IMR-90 (cell line): ENCODE results near the gene VHLL. TPM values are rescaled to one million over a fixed set of nuclear protein-coding genes. Genes with fewer than 3 reads are reported as not detected.
A peak's percentile ranks its signal among the peaks of the same experiment; 100 is the strongest.
"Not testable (repeated sequence)": the region's sequence is repeated elsewhere in the genome, so short reads cannot be mapped to it uniquely, and the experiment has no call there.

Experiments
- ATAC-seq: fragments of 200-7000 bp; cut with Tn5 transposase; 2 replicates; pipeline ENCODE4 v1.9.1; 2020; ENCODE audit warnings: low read depth, mild to moderate bottlenecking, moderate library complexity
- BruUV-seq: library from RNA; stranded (reverse); fragments of 400-500 nt; replicated peaks from 2 replicates; lab custom pipeline; 2021; lab: Mats Ljungman, UMichigan
- CTCF ChIA-PET: fragments of 300-600 bp; formaldehyde crosslinking; extraction: SDS; loops from one replicate; lab custom pipeline; 2021; ENCODE audit warnings: antibody characterized with exemption; lab: Yijun Ruan, JAX
- POLR2A ChIA-PET: fragments of 300-600 bp; sonication (Branson Sonifier 250); formaldehyde crosslinking; loops from one replicate; lab custom pipeline; 2022; ENCODE audit warnings: antibody characterized with exemption; ENCODE audit not compliant: unreplicated experiment; lab: Charles Lee
- DNase-seq: peaks from one replicate; pipeline ENCODE4 v3.0.0; 2013
- H2AFZ ChIP-seq: replicated peaks from 2 replicates; pipeline ENCODE3; 2013; ENCODE audit warnings: low read length, mild to moderate bottlenecking; ENCODE audit not compliant: poor library complexity
- H2AK5ac ChIP-seq: 2 replicates; pipeline ENCODE4 v1.6.1; 2013; ENCODE audit warnings: low read depth, low read length, inconsistent platforms
- H2AK9ac ChIP-seq: replicated peaks from 2 replicates; pipeline ENCODE3; 2013; ENCODE audit warnings: mild to moderate bottlenecking, low read depth, low read length, moderate library complexity; ENCODE audit not compliant: poor library complexity
- H2BK120ac ChIP-seq: 2 replicates; pipeline ENCODE4 v1.6.1; 2013; ENCODE audit warnings: low read depth, low read length, inconsistent platforms
- H2BK15ac ChIP-seq: 3 replicates; pipeline ENCODE4 v1.6.1; 2013; ENCODE audit warnings: low read depth, low read length, inconsistent platforms
- H2BK20ac ChIP-seq: 2 replicates; pipeline ENCODE4 v1.6.1; 2013; ENCODE audit warnings: low read depth, mild to moderate bottlenecking, inconsistent platforms, low read length, moderate library complexity
- H2BK5ac ChIP-seq: 2 replicates; pipeline ENCODE4 v1.6.1; 2013; ENCODE audit warnings: mild to moderate bottlenecking, low read depth, low read length, inconsistent platforms; ENCODE audit not compliant: poor library complexity, severe bottlenecking
- H3K14ac ChIP-seq: replicated peaks from 2 replicates; pipeline ENCODE4 v1.6.1; 2013; ENCODE audit warnings: low read depth, low read length, inconsistent platforms
- H3K18ac ChIP-seq: 2 replicates; pipeline ENCODE4 v1.6.1; 2013; ENCODE audit warnings: low read depth, low read length, control low read depth
- H3K23ac ChIP-seq: 2 replicates; pipeline ENCODE4 v1.6.1; 2013; ENCODE audit warnings: low read depth, low read length, inconsistent platforms
- H3K27ac ChIP-seq: 2 replicates; pipeline ENCODE4 v1.5.1; 2013; ENCODE audit warnings: mild to moderate bottlenecking, control low read depth, low read length; ENCODE audit not compliant: insufficient read depth
- H3K27me3 ChIP-seq: 2 replicates; pipeline ENCODE4 v1.6.1; 2013; ENCODE audit warnings: low read length; ENCODE audit not compliant: control insufficient read depth, insufficient read depth
- H3K36me3 ChIP-seq: 2 replicates; pipeline ENCODE4 v1.6.1; 2013; ENCODE audit warnings: low read length, mixed read lengths; ENCODE audit not compliant: control insufficient read depth, insufficient read depth
- H3K4ac ChIP-seq: 2 replicates; pipeline ENCODE4 v1.6.1; 2013; ENCODE audit warnings: low read depth, low read length, inconsistent platforms
- H3K4me1 ChIP-seq: 2 replicates; pipeline ENCODE4 v1.6.1; 2013; ENCODE audit warnings: low read length, mixed read lengths; ENCODE audit not compliant: control insufficient read depth, insufficient read depth
- H3K4me2 ChIP-seq: 2 replicates; pipeline ENCODE4 v1.6.1; 2013; ENCODE audit warnings: low read depth, mild to moderate bottlenecking, control low read depth, low read length, moderate library complexity
- H3K4me3 ChIP-seq: 2 replicates; pipeline ENCODE4 v1.5.1; 2013; ENCODE audit warnings: low read depth, mild to moderate bottlenecking, control low read depth, low read length, moderate library complexity; ENCODE audit not compliant: insufficient read depth
- H3K56ac ChIP-seq: 2 replicates; pipeline ENCODE4 v1.6.1; 2013; ENCODE audit warnings: low read length, inconsistent platforms; ENCODE audit not compliant: insufficient read depth; ENCODE audit errors: extremely low read depth
- H3K79me1 ChIP-seq, 2 experiments: 2 replicates each; pipeline ENCODE4 v1.6.1; 2013; ENCODE audit warnings: low read length in 2 of 2, inconsistent platforms in 1 of 2, low read depth in 1 of 2
- H3K9ac ChIP-seq: 2 replicates; pipeline ENCODE4 v1.6.1; 2013; ENCODE audit warnings: low read depth, low read length, control low read depth
- H3K9me1 ChIP-seq: 2 replicates; pipeline ENCODE4 v1.6.1; 2013; ENCODE audit warnings: low read length, inconsistent platforms; ENCODE audit not compliant: insufficient read depth
- H3K9me3 ChIP-seq: 2 replicates; pipeline ENCODE4 v1.6.1; 2013; ENCODE audit warnings: low read length; ENCODE audit not compliant: control insufficient read depth, insufficient read depth
- H4K20me1 ChIP-seq: 2 replicates; pipeline ENCODE4 v1.6.1; 2013; ENCODE audit warnings: low read length, inconsistent platforms; ENCODE audit not compliant: insufficient read depth
- H4K5ac ChIP-seq: 2 replicates; pipeline ENCODE4 v1.6.1; 2013; ENCODE audit warnings: mild to moderate bottlenecking, low read depth, low read length, control low read depth
- H4K8ac ChIP-seq, 2 experiments: 2 replicates each; pipeline ENCODE4 v1.6.1; 2013; ENCODE audit warnings: low read depth in 2 of 2, low read length in 2 of 2, control low read depth in 1 of 2, inconsistent platforms in 1 of 2
- H4K91ac ChIP-seq: 2 replicates; pipeline ENCODE4 v1.6.1; 2013; ENCODE audit warnings: low read depth, low read length, inconsistent platforms; ENCODE audit not compliant: insufficient read depth
- FOS ChIP-seq: fragments of 150-350 bp; IDR thresholded peaks from 2 replicates; pipeline ENCODE4 v1.6.1; 2016; ENCODE audit warnings: low read depth, low read length
- WGBS, 2 experiments: methylation state at CpG; one replicate each; pipeline versions ENCODE4 v1.1.5 to v1.1.7; 2013; ENCODE audit warnings: missing lambda C conversion rate in 2 of 2; ENCODE audit not compliant: insufficient read length in 1 of 2; ENCODE audit errors: extremely low coverage in 2 of 2; 5-methylcytosine and 5-hydroxymethylcytosine counted together
- dilution Hi-C: fragments of 300-500 bp; cut with HindIII; formaldehyde crosslinking; loops from one replicate; pipeline ENCODE4 v1.14.3; 2018; ENCODE audit warnings: low sequenced_read_pairs; ENCODE audit not compliant: unreplicated experiment
- in situ Hi-C: fragments of 300-500 bp; cut with MboI; formaldehyde crosslinking; loops from 3 replicates; pipeline ENCODE4 v1.14.3; 2019; ENCODE audit warnings: low sequenced_read_pairs, inconsistent platforms, mixed read lengths
- intact Hi-C: fragments of 100-400 bp; cut with micrococcal nuclease; formaldehyde crosslinking; loops from 2 replicates; pipeline ENCODE4 v1.10.0; 2022
- polyA plus RNA-seq, 3 experiments: library from polyadenylated mRNA; depleted of rRNA; stranded (reverse); fragments of >200 nt; gene quantifications; 2 replicates each; pipeline ENCODE4 v1.2.3, GENCODE V29; 2012; ENCODE audit warnings: low replicate concordance in 1 of 3
- total RNA-seq: library from RNA; depleted of rRNA; stranded (reverse); fragments of >200 nt; gene quantifications from 2 replicates; pipeline ENCODE4 v1.2.3, GENCODE V29; 2012

VHLL gene
- total and polyA plus RNA-seq, 2 of the 4 experiments (the other 2 are of a cell fraction), result not detected

GRCh38 chr1:156323179-156323578 lies 24.1 kb upstream of the VHLL start:
- H3K18ac ChIP-seq, CTCF ChIA-PET, H3K4me1 ChIP-seq, H2BK20ac ChIP-seq, H3K9me3 ChIP-seq, POLR2A ChIA-PET, H3K4me2 ChIP-seq, H2AFZ ChIP-seq, H4K5ac ChIP-seq, H3K9ac ChIP-seq, intact Hi-C loops, H3K4me3 ChIP-seq, BruUV-seq, H2BK15ac ChIP-seq, H2BK120ac ChIP-seq, H3K27ac ChIP-seq, H3K27me3 ChIP-seq, H4K8ac ChIP-seq, H3K9me1 ChIP-seq, in situ Hi-C loops, H3K23ac ChIP-seq, H2BK5ac ChIP-seq, dilution Hi-C loops, H2AK5ac ChIP-seq, H3K14ac ChIP-seq, H2AK9ac ChIP-seq, H3K56ac ChIP-seq: not testable (repeated sequence)
- Histone ChIP-seq H3K4ac (peak overlapping the region; percentile 16; the same call in 1 of the 2 replicates), H3K36me3 (peaks cover 49% of the 10 kb centered on the region), H4K91ac (0 out of 2 replicates have a peak overlapping the region, but pooled peaks have one; percentile 25), H4K20me1 (peaks cover 21% of the 10 kb centered on the region; the same call in 1 of the 2 replicates), H3K79me1 (peaks cover 13 to 37% of the 10 kb centered on the region in 2 experiments)
- no CpG with 5 or more reads among the region's 9 CpGs for WGBS, 2 experiments
- DNase-seq (peak; percentile 82), ATAC-seq (peak; percentile 86)
- peak; percentile 44; the same call in 1 of the 2 replicates for TF ChIP-seq FOS
